ENCODE data around the gene CC2D1A.

CC2D1A gene

GRCh38 chr19:13868663-13869062 lies 37.3 kb upstream of the CC2D1A start:
- Histone ChIP-seq H3K4me3 (ENCODE audit: insufficient read depth in 1 of 2, low read depth in 1 of 2, low read length in 2 of 2) (no peak overlapping the region), H3K4me1 (ENCODE audit: control insufficient read depth, insufficient read depth, low read depth, low read length) (peaks cover 27% of the 10 kb centered on the region), H3K4me2 (ENCODE audit: low read length, poor library complexity, severe bottlenecking) (no peak overlapping the region), H3K79me1 (replicated peaks; ENCODE audit: low read length, poor library complexity, severe bottlenecking) (peaks cover 3% of the 10 kb centered on the region), H3K14ac (ENCODE audit: low read length in 2 of 2) (no peak overlapping the region), H3K23ac (ENCODE audit: low read length in 2 of 2) (no peak overlapping the region), H2BK5ac (ENCODE audit: low read depth, low read length, poor library complexity, severe bottlenecking) (no peak overlapping the region), H2AK5ac (ENCODE audit: low read length, severe bottlenecking) (no peak overlapping the region), H2BK12ac (ENCODE audit: low read length in 2 of 2) (no peak overlapping the region), H2BK120ac (ENCODE audit: low read depth, low read length) (no peak overlapping the region), H3K27me3 (ENCODE audit: control insufficient read depth in 1 of 2, insufficient read depth in 1 of 2, low read length in 2 of 2) (no peaks in the 10 kb centered on the region), H4K91ac (ENCODE audit: low read length) (no peak overlapping the region), H2BK15ac (ENCODE audit: low read depth, poor library complexity, severe bottlenecking) (no peak overlapping the region), H3K36me3 (ENCODE audit: control insufficient read depth in 1 of 2, insufficient read depth in 2 of 2, low read depth in 1 of 2, low read length in 2 of 2) (no peaks in the 10 kb centered on the region), H3K9me3 (ENCODE audit: control insufficient read depth, low read length) (no peaks in the 10 kb centered on the region), H3K4ac (ENCODE audit: low read depth in 1 of 2, low read length in 2 of 2) (no peak overlapping the region), H4K8ac (ENCODE audit: low read length) (no peak overlapping the region), H3K27ac (ENCODE audit: low read length, poor library complexity, severe bottlenecking) (no peak overlapping the region), H3K9ac (ENCODE audit: low read length) (no peak overlapping the region), H2AFZ (ENCODE audit: low read depth, low read length) (no peak overlapping the region), H3K18ac (ENCODE audit: low read depth in 1 of 2, low read length in 2 of 2) (no peak overlapping the region)
- 75% methylated on average over 3 of the region's 4 CpGs for WGBS
- DNase-seq, result no peak

GRCh38 chr19:13869281-13869680 lies 36.7 kb upstream of the CC2D1A start:
- Histone ChIP-seq H3K4me1 (ENCODE audit: control insufficient read depth, insufficient read depth, low read depth, low read length) (peaks cover 24% of the 10 kb centered on the region), H2BK5ac (ENCODE audit: low read depth, low read length, poor library complexity, severe bottlenecking) (no peak overlapping the region), H2BK120ac (ENCODE audit: low read depth, low read length) (no peak overlapping the region), H4K8ac (ENCODE audit: low read length) (no peak overlapping the region), H3K18ac (ENCODE audit: low read depth in 1 of 2, low read length in 2 of 2) (no peak overlapping the region), H2BK12ac (ENCODE audit: low read length in 2 of 2) (no peak overlapping the region), H2AK5ac (ENCODE audit: low read length, severe bottlenecking) (no peak overlapping the region), H3K9ac (ENCODE audit: low read length) (no peak overlapping the region), H3K14ac (ENCODE audit: low read length in 2 of 2) (no peak overlapping the region), H3K4me3 (ENCODE audit: insufficient read depth in 1 of 2, low read depth in 1 of 2, low read length in 2 of 2) (no peak overlapping the region), H3K79me1 (replicated peaks; ENCODE audit: low read length, poor library complexity, severe bottlenecking) (peaks cover 4% of the 10 kb centered on the region), H4K91ac (ENCODE audit: low read length) (no peak overlapping the region), H3K36me3 (ENCODE audit: control insufficient read depth in 1 of 2, insufficient read depth in 2 of 2, low read depth in 1 of 2, low read length in 2 of 2) (no peaks in the 10 kb centered on the region), H3K23ac (ENCODE audit: low read length in 2 of 2) (no peak overlapping the region), H2AFZ (ENCODE audit: low read depth, low read length) (no peak overlapping the region), H3K27me3 (ENCODE audit: control insufficient read depth in 1 of 2, insufficient read depth in 1 of 2, low read length in 2 of 2) (peaks cover 0 to 4% of the 10 kb centered on the region in 2 experiments), H3K9me3 (ENCODE audit: control insufficient read depth, low read length) (no peaks in the 10 kb centered on the region), H3K4me2 (ENCODE audit: low read length, poor library complexity, severe bottlenecking) (no peak overlapping the region), H3K4ac (ENCODE audit: low read depth in 1 of 2, low read length in 2 of 2) (no peak overlapping the region), H2BK15ac (ENCODE audit: low read depth, poor library complexity, severe bottlenecking) (no peak overlapping the region), H3K27ac (ENCODE audit: low read length, poor library complexity, severe bottlenecking) (no peak overlapping the region)
- WGBS, result 90% methylated on average over 12 of the region's 13 CpGs
- DNase-seq, result no peak

GRCh38 chr19:13870873-13871272 lies 35.1 kb upstream of the CC2D1A start:
- H3K14ac ChIP-seq (ENCODE audit: low read length in 2 of 2), result no peak overlapping the region
- H3K18ac ChIP-seq (ENCODE audit: low read depth in 1 of 2, low read length in 2 of 2), result no peak overlapping the region
- H3K23ac ChIP-seq (ENCODE audit: low read length in 2 of 2), result no peak overlapping the region
- no peak overlapping the region for H2AK5ac ChIP-seq (ENCODE audit: low read length, severe bottlenecking)
- DNase-seq, result no peak
- no peak overlapping the region for H3K4ac ChIP-seq (ENCODE audit: low read depth in 1 of 2, low read length in 2 of 2)
- no peak overlapping the region for H2BK5ac ChIP-seq (ENCODE audit: low read depth, low read length, poor library complexity, severe bottlenecking)
- no peak overlapping the region for H2BK12ac ChIP-seq (ENCODE audit: low read length in 2 of 2)
- 89% methylated on average over 3 of the region's 4 CpGs for WGBS
- no peaks in the 10 kb centered on the region for H3K9me3 ChIP-seq (ENCODE audit: control insufficient read depth, low read length)
- no peaks in the 10 kb centered on the region for H3K36me3 ChIP-seq (ENCODE audit: control insufficient read depth in 1 of 2, insufficient read depth in 2 of 2, low read depth in 1 of 2, low read length in 2 of 2)
- H2AFZ ChIP-seq (ENCODE audit: low read depth, low read length), result no peak overlapping the region
- H3K9ac ChIP-seq (ENCODE audit: low read length), result no peak overlapping the region
- H2BK15ac ChIP-seq (ENCODE audit: low read depth, poor library complexity, severe bottlenecking), result no peak overlapping the region
- H2BK120ac ChIP-seq (ENCODE audit: low read depth, low read length), result no peak overlapping the region
- no peak overlapping the region for H3K4me3 ChIP-seq (ENCODE audit: insufficient read depth in 1 of 2, low read depth in 1 of 2, low read length in 2 of 2)
- no peak overlapping the region for H3K27ac ChIP-seq (ENCODE audit: low read length, poor library complexity, severe bottlenecking)
- H3K4me2 ChIP-seq (ENCODE audit: low read length, poor library complexity, severe bottlenecking), result no peak overlapping the region
- no peak overlapping the region for H4K8ac ChIP-seq (ENCODE audit: low read length)
- H3K27me3 ChIP-seq (ENCODE audit: control insufficient read depth in 1 of 2, insufficient read depth in 1 of 2, low read length in 2 of 2), result peaks cover 0 to 11% of the 10 kb centered on the region in 2 experiments
- H4K91ac ChIP-seq (ENCODE audit: low read length), result no peak overlapping the region
- peaks cover 4% of the 10 kb centered on the region for H3K79me1 ChIP-seq (replicated peaks; ENCODE audit: low read length, poor library complexity, severe bottlenecking)
- peaks cover 16% of the 10 kb centered on the region for H3K4me1 ChIP-seq (ENCODE audit: control insufficient read depth, insufficient read depth, low read depth, low read length)

- Histone ChIP-seq H3K4me3 (ENCODE audit: insufficient read depth in 1 of 2, low read depth in 1 of 2, low read length in 2 of 2) (peak overlapping the region in 1 of 2 experiments; percentile 42), H3K9me3 (ENCODE audit: control insufficient read depth, low read length) (no peaks in the 10 kb centered on the region), H4K8ac (ENCODE audit: low read length) (no peak overlapping the region), H2AK5ac (ENCODE audit: low read length, severe bottlenecking) (no peak overlapping the region), H2AFZ (ENCODE audit: low read depth, low read length) (no peak overlapping the region), H3K9ac (ENCODE audit: low read length) (peak overlapping the region; percentile 12), H3K4ac (ENCODE audit: low read depth in 1 of 2, low read length in 2 of 2) (no peak overlapping the region), H3K4me2 (ENCODE audit: low read length, poor library complexity, severe bottlenecking) (peak overlapping the region; percentile 76), H3K23ac (ENCODE audit: low read length in 2 of 2) (no peak overlapping the region), H3K14ac (ENCODE audit: low read length in 2 of 2) (no peak overlapping the region), H3K27me3 (ENCODE audit: control insufficient read depth in 1 of 2, insufficient read depth in 1 of 2, low read length in 2 of 2) (peaks cover 4 to 20% of the 10 kb centered on the region in 2 experiments), H2BK15ac (ENCODE audit: low read depth, poor library complexity, severe bottlenecking) (no peak overlapping the region), H2BK5ac (ENCODE audit: low read depth, low read length, poor library complexity, severe bottlenecking) (no peak overlapping the region), H4K91ac (ENCODE audit: low read length) (no peak overlapping the region), H3K36me3 (ENCODE audit: control insufficient read depth in 1 of 2, insufficient read depth in 2 of 2, low read depth in 1 of 2, low read length in 2 of 2) (no peaks in the 10 kb centered on the region), H2BK12ac (ENCODE audit: low read length in 2 of 2) (no peak overlapping the region), H3K27ac (ENCODE audit: low read length, poor library complexity, severe bottlenecking) (no peak overlapping the region), H2BK120ac (ENCODE audit: low read depth, low read length) (no peak overlapping the region), H3K18ac (ENCODE audit: low read depth in 1 of 2, low read length in 2 of 2) (no peak overlapping the region), H3K79me1 (replicated peaks; ENCODE audit: low read length, poor library complexity, severe bottlenecking) (peaks cover 1% of the 10 kb centered on the region), H3K4me1 (ENCODE audit: control insufficient read depth, insufficient read depth, low read depth, low read length) (peaks cover 7% of the 10 kb centered on the region)
- WGBS, result 48% methylated on average over 5 of the region's 5 CpGs
- DNase-seq, result no peak
These were observed 33.7 kb upstream of the CC2D1A start for GRCh38 chr19:13872339-13872694.

Measured in mesenchymal stem cell (in vitro differentiated cells and primary cell).